GM23338 (cell line): ENCODE measurements around the gene IFITM10. TPM values are rescaled to one million over a fixed set of nuclear protein-coding genes. Genes with fewer than 3 reads are reported as not detected.

Experiments
- ATAC-seq: fragments of 200-7000 bp; cut with Tn5 transposase; 3 replicates; pipeline ENCODE4 v1.9.1; 2020
- DNase-seq: peaks from one replicate; pipeline ENCODE4 v3.0.0-alpha.2; 2015; ENCODE audit warnings: low spot score
- H2AFZ ChIP-seq: fragments of 200-600 bp; sonication (generic); 2 replicates; pipeline ENCODE4 v1.8.0; 2016; ENCODE audit warnings: antibody characterized with exemption, mild to moderate bottlenecking, moderate library complexity
- H3F3A ChIP-seq: fragments of 200-600 bp; sonication (generic); replicated peaks from 2 replicates; pipeline ENCODE4 v1.8.0; 2017; ENCODE audit warnings: antibody characterized with exemption, mixed run types, low read depth
- H3K27ac ChIP-seq: fragments of 200-600 bp; sonication (generic); 2 replicates; pipeline ENCODE4 v1.6.1; 2016; ENCODE audit warnings: low read depth
- H3K27me3 ChIP-seq: fragments of 200-600 bp; sonication (generic); 2 replicates; pipeline ENCODE4 v1.8.0; 2016; ENCODE audit warnings: mild to moderate bottlenecking, mixed run types, moderate library complexity; ENCODE audit not compliant: insufficient read depth
- H3K36me3 ChIP-seq: fragments of 200-600 bp; sonication (generic); 2 replicates; pipeline ENCODE4 v1.8.0; 2016; ENCODE audit warnings: mild to moderate bottlenecking; ENCODE audit not compliant: insufficient read depth
- H3K4me1 ChIP-seq: fragments of 200-600 bp; sonication (generic); 2 replicates; pipeline ENCODE4 v1.8.0; 2016; ENCODE audit warnings: mild to moderate bottlenecking, moderate library complexity; ENCODE audit not compliant: insufficient read depth
- H3K4me2 ChIP-seq: fragments of 200-600 bp; sonication (generic); 2 replicates; pipeline ENCODE4 v1.7.1; 2017; ENCODE audit warnings: mixed run types
- H3K4me3 ChIP-seq: fragments of 200-600 bp; sonication (generic); 2 replicates; pipeline ENCODE4 v1.6.1; 2016; ENCODE audit warnings: mixed run types
- H3K79me2 ChIP-seq: fragments of 200-600 bp; sonication (generic); replicated peaks from 2 replicates; pipeline ENCODE4 v1.8.0; 2017; ENCODE audit warnings: mild to moderate bottlenecking; ENCODE audit not compliant: insufficient read depth
- H3K9me2 ChIP-seq: fragments of 200-600 bp; sonication (generic); 2 replicates; pipeline ENCODE4 v1.8.0; 2017; ENCODE audit not compliant: insufficient read depth
- H4K20me1 ChIP-seq: fragments of 200-600 bp; sonication (generic); replicated peaks from 2 replicates; pipeline ENCODE4 v1.8.0; 2017; ENCODE audit warnings: mild to moderate bottlenecking; ENCODE audit not compliant: insufficient read depth
- H3K27ac Mint-ChIP-seq: 2 replicates; pipeline ENCODE4 v1.8.0; 2020; ENCODE audit warnings: inconsistent platforms, mild to moderate bottlenecking, moderate library complexity, mixed read lengths
- H3K27me3 Mint-ChIP-seq: 3 replicates; pipeline ENCODE4 v1.8.0; 2022; ENCODE audit warnings: low read depth, mild to moderate bottlenecking, moderate library complexity, mixed read lengths, inconsistent platforms; ENCODE audit not compliant: insufficient read depth, poor library complexity
- H3K36me3 Mint-ChIP-seq: 3 replicates; pipeline ENCODE4 v1.8.0; 2021; ENCODE audit warnings: low read depth, mild to moderate bottlenecking, inconsistent platforms, moderate library complexity, mixed read lengths
- H3K4me1 Mint-ChIP-seq: 3 replicates; pipeline ENCODE4 v1.8.0; 2020; ENCODE audit warnings: mild to moderate bottlenecking, inconsistent platforms, mixed read lengths
- H3K4me3 Mint-ChIP-seq: 3 replicates; pipeline ENCODE4 v1.8.0; 2021; ENCODE audit warnings: moderate library complexity, mild to moderate bottlenecking, inconsistent platforms, mixed read lengths
- H3K9me3 Mint-ChIP-seq: 3 replicates; pipeline ENCODE4 v1.8.0; 2020; ENCODE audit warnings: moderate library complexity, mild to moderate bottlenecking, inconsistent platforms, mixed read lengths
- CREB1 ChIP-seq: fragments of 250-450 bp; sonication (Bioruptor Pico); IDR thresholded peaks from 2 replicates; pipeline ENCODE4 v1.5.0; 2020; ENCODE audit warnings: low read depth, mild to moderate bottlenecking, moderate library complexity
- EZH2 ChIP-seq: fragments of 200-600 bp; sonication (generic); IDR thresholded peaks from one replicate; pipeline ENCODE4 v1.8.0; 2017; ENCODE audit warnings: antibody characterized with exemption, mild to moderate bottlenecking, low read depth; ENCODE audit not compliant: unreplicated experiment
- JUNB ChIP-seq: IDR thresholded peaks from one replicate; pipeline ENCODE4 v1.6.1; 2016; ENCODE audit warnings: antibody characterized with exemption; ENCODE audit not compliant: unreplicated experiment
- NANOG ChIP-seq: IDR thresholded peaks from 2 replicates; pipeline ENCODE4 v1.6.1; 2016; ENCODE audit warnings: antibody characterized with exemption, borderline replicate concordance
- POLR2AphosphoS5 ChIP-seq: IDR thresholded peaks from 2 replicates; pipeline ENCODE4 v1.6.1; 2016; ENCODE audit warnings: antibody characterized with exemption, low read depth
- STAT1 ChIP-seq: IDR thresholded peaks from one replicate; pipeline ENCODE4 v1.6.1; 2016; ENCODE audit warnings: antibody characterized with exemption; ENCODE audit not compliant: unreplicated experiment
- ZNF114 ChIP-seq: fragments of 250-450 bp; sonication (Bioruptor Pico); IDR thresholded peaks from 2 replicates; pipeline ENCODE4 v1.5.0; 2020; ENCODE audit warnings: mild to moderate bottlenecking, moderate library complexity
- ZNF331 ChIP-seq: fragments of 250-450 bp; sonication (Bioruptor Pico); IDR thresholded peaks from 2 replicates; pipeline ENCODE4 v1.5.0; 2020; ENCODE audit warnings: low read depth, mild to moderate bottlenecking, moderate library complexity
- polyA plus RNA-seq: library from polyadenylated mRNA; unstranded; fragments of >200 nt; fragmentation: Nextera tagmentation; extraction: Ambion mirVana; gene quantifications from 2 replicates; pipeline ENCODE4 v1.2.1, GENCODE V29; 2016
- total RNA-seq: library from RNA; depleted of rRNA; stranded (reverse); fragments of >200 nt; shearing (Covaris generic); gene quantifications from 2 replicates; pipeline ENCODE4 v1.2.3, GENCODE V29; 2014
- TF ChIP-seq, protein P1 (sequence below): IDR thresholded peaks from one replicate; pipeline ENCODE4 v1.6.1; 2018; ENCODE audit warnings: antibody characterized with exemption; ENCODE audit not compliant: unreplicated experiment
- TF ChIP-seq, protein P2 (sequence below): IDR thresholded peaks from 2 replicates; pipeline ENCODE4 v1.6.1; 2016; ENCODE audit warnings: antibody characterized with exemption
- TF ChIP-seq, protein P3 (sequence below): fragments of 250-450 bp; sonication (Bioruptor Pico); IDR thresholded peaks from 2 replicates; pipeline ENCODE4 v1.5.0; 2020; ENCODE audit warnings: mild to moderate bottlenecking, moderate library complexity
- TF ChIP-seq, protein P4 (sequence below), 2 experiments: fragments of 200-600 bp in 1 of 2; sonication (generic) in 1 of 2; conservative IDR thresholded peaks; 2 replicates each; pipeline versions ENCODE4 v1.5.1 to v1.6.1; 2016 to 2017; ENCODE audit warnings: antibody characterized with exemption in 2 of 2, low read depth in 2 of 2, mild to moderate bottlenecking in 2 of 2, moderate library complexity in 1 of 2

The IFITM10 gene
- total and polyA plus RNA-seq, 2 experiments from 2014 or later: 0.06 TPM; not detected in 1

DNA sequence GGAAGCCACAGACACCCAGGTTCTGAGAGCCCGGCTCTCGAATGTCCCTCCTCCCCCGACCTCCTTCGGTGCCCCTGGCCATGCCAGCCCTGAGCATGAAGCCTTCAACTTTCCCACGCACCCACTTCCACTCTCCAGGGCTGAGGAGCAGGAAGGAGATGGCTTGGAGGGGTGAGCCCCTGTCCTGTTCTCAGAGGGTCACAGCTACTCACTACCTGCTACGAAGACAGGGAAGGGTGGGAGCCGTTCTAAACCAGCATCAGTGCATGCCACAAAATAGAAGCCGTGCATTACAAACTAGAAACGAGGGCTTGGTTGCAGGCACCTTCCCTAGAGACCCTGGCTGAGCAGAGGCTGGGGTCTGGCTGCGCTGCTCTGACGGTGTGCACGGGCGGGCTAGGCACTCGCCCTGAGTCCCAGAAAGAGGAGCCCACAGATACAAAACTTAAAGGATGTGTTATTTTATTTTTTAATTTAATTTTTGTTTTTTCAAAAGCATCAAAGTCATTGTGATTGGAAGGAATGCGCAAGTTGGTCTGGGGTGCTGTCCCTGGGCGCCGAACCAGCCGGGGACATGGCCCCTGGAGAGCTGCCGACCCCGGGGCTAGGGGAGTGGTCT, 57.6 kb downstream of the IFITM10 start:
- Histone ChIP-seq H3K4me2 (peak overlapping the region; percentile 84; the same call in 1 of the 2 replicates), H3K27me3 (no peaks in the 10 kb centered on the region), H3K4me3 (peak overlapping the region; percentile 56; the same call in 1 of the 2 replicates), H3K27ac (no peak overlapping the region), H3F3A (no peaks in the 10 kb centered on the region), H3K9me2 (no peaks in the 10 kb centered on the region), H2AFZ (no peak overlapping the region), H4K20me1 (no peaks in the 10 kb centered on the region), H3K79me2 (no peaks in the 10 kb centered on the region), H3K4me1 (0 out of 2 replicates have a peak, but pooled peaks cover 6% of the 10 kb centered on the region), H3K36me3 (no peaks in the 10 kb centered on the region)
- DNase-seq: no peak
- H3K4me1 Mint-ChIP-seq: peaks cover 5% of the 10 kb centered on the region; the same call in 2 of the 3 replicates
- H3K27me3 Mint-ChIP-seq: peaks cover 17% of the 10 kb centered on the region
- TF ChIP-seq, protein P1, sequence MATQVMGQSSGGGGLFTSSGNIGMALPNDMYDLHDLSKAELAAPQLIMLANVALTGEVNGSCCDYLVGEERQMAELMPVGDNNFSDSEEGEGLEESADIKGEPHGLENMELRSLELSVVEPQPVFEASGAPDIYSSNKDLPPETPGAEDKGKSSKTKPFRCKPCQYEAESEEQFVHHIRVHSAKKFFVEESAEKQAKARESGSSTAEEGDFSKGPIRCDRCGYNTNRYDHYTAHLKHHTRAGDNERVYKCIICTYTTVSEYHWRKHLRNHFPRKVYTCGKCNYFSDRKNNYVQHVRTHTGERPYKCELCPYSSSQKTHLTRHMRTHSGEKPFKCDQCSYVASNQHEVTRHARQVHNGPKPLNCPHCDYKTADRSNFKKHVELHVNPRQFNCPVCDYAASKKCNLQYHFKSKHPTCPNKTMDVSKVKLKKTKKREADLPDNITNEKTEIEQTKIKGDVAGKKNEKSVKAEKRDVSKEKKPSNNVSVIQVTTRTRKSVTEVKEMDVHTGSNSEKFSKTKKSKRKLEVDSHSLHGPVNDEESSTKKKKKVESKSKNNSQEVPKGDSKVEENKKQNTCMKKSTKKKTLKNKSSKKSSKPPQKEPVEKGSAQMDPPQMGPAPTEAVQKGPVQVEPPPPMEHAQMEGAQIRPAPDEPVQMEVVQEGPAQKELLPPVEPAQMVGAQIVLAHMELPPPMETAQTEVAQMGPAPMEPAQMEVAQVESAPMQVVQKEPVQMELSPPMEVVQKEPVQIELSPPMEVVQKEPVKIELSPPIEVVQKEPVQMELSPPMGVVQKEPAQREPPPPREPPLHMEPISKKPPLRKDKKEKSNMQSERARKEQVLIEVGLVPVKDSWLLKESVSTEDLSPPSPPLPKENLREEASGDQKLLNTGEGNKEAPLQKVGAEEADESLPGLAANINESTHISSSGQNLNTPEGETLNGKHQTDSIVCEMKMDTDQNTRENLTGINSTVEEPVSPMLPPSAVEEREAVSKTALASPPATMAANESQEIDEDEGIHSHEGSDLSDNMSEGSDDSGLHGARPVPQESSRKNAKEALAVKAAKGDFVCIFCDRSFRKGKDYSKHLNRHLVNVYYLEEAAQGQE: no peak
- TF ChIP-seq, protein P2, sequence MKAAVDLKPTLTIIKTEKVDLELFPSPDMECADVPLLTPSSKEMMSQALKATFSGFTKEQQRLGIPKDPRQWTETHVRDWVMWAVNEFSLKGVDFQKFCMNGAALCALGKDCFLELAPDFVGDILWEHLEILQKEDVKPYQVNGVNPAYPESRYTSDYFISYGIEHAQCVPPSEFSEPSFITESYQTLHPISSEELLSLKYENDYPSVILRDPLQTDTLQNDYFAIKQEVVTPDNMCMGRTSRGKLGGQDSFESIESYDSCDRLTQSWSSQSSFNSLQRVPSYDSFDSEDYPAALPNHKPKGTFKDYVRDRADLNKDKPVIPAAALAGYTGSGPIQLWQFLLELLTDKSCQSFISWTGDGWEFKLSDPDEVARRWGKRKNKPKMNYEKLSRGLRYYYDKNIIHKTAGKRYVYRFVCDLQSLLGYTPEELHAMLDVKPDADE: no peak
- TF ChIP-seq, protein P3, sequence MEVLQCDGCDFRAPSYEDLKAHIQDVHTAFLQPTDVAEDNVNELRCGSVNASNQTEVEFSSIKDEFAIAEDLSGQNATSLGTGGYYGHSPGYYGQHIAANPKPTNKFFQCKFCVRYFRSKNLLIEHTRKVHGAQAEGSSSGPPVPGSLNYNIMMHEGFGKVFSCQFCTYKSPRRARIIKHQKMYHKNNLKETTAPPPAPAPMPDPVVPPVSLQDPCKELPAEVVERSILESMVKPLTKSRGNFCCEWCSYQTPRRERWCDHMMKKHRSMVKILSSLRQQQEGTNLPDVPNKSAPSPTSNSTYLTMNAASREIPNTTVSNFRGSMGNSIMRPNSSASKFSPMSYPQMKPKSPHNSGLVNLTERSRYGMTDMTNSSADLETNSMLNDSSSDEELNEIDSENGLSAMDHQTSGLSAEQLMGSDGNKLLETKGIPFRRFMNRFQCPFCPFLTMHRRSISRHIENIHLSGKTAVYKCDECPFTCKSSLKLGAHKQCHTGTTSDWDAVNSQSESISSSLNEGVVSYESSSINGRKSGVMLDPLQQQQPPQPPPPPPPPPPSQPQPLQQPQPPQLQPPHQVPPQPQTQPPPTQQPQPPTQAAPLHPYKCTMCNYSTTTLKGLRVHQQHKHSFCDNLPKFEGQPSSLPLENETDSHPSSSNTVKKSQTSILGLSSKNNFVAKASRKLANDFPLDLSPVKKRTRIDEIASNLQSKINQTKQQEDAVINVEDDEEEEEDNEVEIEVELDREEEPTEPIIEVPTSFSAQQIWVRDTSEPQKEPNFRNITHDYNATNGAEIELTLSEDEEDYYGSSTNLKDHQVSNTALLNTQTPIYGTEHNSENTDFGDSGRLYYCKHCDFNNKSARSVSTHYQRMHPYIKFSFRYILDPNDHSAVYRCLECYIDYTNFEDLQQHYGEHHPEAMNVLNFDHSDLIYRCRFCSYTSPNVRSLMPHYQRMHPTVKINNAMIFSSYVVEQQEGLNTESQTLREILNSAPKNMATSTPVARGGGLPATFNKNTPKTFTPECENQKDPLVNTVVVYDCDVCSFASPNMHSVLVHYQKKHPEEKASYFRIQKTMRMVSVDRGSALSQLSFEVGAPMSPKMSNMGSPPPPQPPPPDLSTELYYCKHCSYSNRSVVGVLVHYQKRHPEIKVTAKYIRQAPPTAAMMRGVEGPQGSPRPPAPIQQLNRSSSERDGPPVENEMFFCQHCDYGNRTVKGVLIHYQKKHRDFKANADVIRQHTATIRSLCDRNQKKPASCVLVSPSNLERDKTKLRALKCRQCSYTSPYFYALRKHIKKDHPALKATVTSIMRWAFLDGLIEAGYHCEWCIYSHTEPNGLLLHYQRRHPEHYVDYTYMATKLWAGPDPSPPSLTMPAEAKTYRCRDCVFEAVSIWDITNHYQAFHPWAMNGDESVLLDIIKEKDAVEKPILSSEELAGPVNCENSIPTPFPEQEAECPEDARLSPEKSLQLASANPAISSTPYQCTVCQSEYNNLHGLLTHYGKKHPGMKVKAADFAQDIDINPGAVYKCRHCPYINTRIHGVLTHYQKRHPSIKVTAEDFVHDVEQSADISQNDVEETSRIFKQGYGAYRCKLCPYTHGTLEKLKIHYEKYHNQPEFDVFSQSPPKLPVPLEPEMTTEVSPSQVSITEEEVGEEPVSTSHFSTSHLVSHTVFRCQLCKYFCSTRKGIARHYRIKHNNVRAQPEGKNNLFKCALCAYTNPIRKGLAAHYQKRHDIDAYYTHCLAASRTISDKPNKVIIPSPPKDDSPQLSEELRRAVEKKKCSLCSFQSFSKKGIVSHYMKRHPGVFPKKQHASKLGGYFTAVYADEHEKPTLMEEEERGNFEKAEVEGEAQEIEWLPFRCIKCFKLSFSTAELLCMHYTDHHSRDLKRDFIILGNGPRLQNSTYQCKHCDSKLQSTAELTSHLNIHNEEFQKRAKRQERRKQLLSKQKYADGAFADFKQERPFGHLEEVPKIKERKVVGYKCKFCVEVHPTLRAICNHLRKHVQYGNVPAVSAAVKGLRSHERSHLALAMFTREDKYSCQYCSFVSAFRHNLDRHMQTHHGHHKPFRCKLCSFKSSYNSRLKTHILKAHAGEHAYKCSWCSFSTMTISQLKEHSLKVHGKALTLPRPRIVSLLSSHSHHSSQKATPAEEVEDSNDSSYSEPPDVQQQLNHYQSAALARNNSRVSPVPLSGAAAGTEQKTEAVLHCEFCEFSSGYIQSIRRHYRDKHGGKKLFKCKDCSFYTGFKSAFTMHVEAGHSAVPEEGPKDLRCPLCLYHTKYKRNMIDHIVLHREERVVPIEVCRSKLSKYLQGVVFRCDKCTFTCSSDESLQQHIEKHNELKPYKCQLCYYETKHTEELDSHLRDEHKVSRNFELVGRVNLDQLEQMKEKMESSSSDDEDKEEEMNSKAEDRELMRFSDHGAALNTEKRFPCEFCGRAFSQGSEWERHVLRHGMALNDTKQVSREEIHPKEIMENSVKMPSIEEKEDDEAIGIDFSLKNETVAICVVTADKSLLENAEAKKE: no peak
- TF ChIP-seq POLR2AphosphoS5 (no peak), NANOG (no peak), STAT1 (no peak), ZNF331 (CRISPR knock-in tag) (no peak), JUNB (no peak), ZNF114 (no peak), CREB1 (CRISPR knock-in tag) (no peak), EZH2 (no peak)
- TF ChIP-seq, protein P4, sequence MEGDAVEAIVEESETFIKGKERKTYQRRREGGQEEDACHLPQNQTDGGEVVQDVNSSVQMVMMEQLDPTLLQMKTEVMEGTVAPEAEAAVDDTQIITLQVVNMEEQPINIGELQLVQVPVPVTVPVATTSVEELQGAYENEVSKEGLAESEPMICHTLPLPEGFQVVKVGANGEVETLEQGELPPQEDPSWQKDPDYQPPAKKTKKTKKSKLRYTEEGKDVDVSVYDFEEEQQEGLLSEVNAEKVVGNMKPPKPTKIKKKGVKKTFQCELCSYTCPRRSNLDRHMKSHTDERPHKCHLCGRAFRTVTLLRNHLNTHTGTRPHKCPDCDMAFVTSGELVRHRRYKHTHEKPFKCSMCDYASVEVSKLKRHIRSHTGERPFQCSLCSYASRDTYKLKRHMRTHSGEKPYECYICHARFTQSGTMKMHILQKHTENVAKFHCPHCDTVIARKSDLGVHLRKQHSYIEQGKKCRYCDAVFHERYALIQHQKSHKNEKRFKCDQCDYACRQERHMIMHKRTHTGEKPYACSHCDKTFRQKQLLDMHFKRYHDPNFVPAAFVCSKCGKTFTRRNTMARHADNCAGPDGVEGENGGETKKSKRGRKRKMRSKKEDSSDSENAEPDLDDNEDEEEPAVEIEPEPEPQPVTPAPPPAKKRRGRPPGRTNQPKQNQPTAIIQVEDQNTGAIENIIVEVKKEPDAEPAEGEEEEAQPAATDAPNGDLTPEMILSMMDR (conservative IDR thresholded peaks at IDR 0.05; ENCODE audit: low read depth in 2 of 2): no peak
- H3K9me3 Mint-ChIP-seq: no peaks in the 10 kb centered on the region; the same call in 2 of the 3 replicates
- H3K27ac Mint-ChIP-seq: no peak overlapping the region
- H3K36me3 Mint-ChIP-seq: no peaks in the 10 kb centered on the region
- ATAC-seq: no peak
- peak overlapping the region; percentile 79; the same call in 2 of the 3 replicates for H3K4me3 Mint-ChIP-seq
